SK-N-SH (cell line): ENCODE data around the gene ODAM. TPM values are rescaled to one million over a fixed set of nuclear protein-coding genes. Genes with fewer than 3 reads are reported as not detected.

Experiments
- CTCF ChIA-PET: fragments of 300-600, 350-600 bp; formaldehyde crosslinking; extraction: SDS; loops from one replicate; lab custom pipeline; 2021; lab: Yijun Ruan, JAX
- POLR2A ChIA-PET: fragments of 350-600 bp; sonication (Branson Sonifier 250); formaldehyde crosslinking; extraction: SDS; loops from one replicate; lab custom pipeline; 2020; ENCODE audit warnings: antibody characterized with exemption, inconsistent platforms; lab: Yijun Ruan, JAX
- DNase-seq: peaks from one replicate; pipeline ENCODE4 v3.0.0; 2012
- H2AFZ ChIP-seq: fragments of 200-600 bp; sonication (generic); 2 replicates; pipeline ENCODE4 v1.8.1; 2016; ENCODE audit warnings: antibody characterized with exemption, mild to moderate bottlenecking, low read depth
- H3F3A ChIP-seq: fragments of 200-600 bp; sonication (generic); replicated peaks from 2 replicates; pipeline ENCODE3; 2016; ENCODE audit warnings: antibody characterized with exemption, mild to moderate bottlenecking; ENCODE audit not compliant: insufficient read depth
- H3K27ac ChIP-seq, 2 experiments: fragments of 200-500 bp in 1 of 2; fragments of 200-600 bp in 1 of 2; sonication (Bioruptor generic) in 1 of 2; sonication (generic), shearing (Covaris generic) in 1 of 2; 2 replicates each; pipeline versions ENCODE4 v1.5.1 to v1.6.1; 2014 to 2016; ENCODE audit warnings: low read depth in 2 of 2, inconsistent platforms in 1 of 2, low read length in 1 of 2, mild to moderate bottlenecking in 1 of 2, mixed read lengths in 1 of 2
- H3K27me3 ChIP-seq: fragments of 200-600 bp; sonication (generic), shearing (Covaris generic); 2 replicates; pipeline ENCODE4 v1.6.1; 2016; ENCODE audit warnings: mixed run types; ENCODE audit not compliant: insufficient read depth
- H3K36me3 ChIP-seq, 2 experiments: fragments of 200-500 bp in 1 of 2; fragments of 200-600 bp in 1 of 2; sonication (Bioruptor generic) in 1 of 2; sonication (generic) in 1 of 2; replicated peaks in 1 of 2; 2 replicates each; pipeline versions ENCODE3 to v1.5.1; 2014 to 2016; ENCODE audit warnings: low read length in 1 of 2, mild to moderate bottlenecking in 1 of 2; ENCODE audit not compliant: insufficient read depth in 2 of 2, control insufficient read depth in 1 of 2
- H3K4me1 ChIP-seq, 2 experiments: fragments of 200-500 bp in 1 of 2; fragments of 200-600 bp in 1 of 2; sonication (Bioruptor generic) in 1 of 2; sonication (generic), shearing (Covaris generic) in 1 of 2; 2 replicates each; pipeline versions ENCODE4 v1.5.1 to v1.6.1; 2014 to 2016; ENCODE audit warnings: low read depth in 1 of 2, low read length in 1 of 2, mixed run types in 1 of 2; ENCODE audit not compliant: insufficient read depth in 2 of 2, control insufficient read depth in 1 of 2
- H3K4me2 ChIP-seq: fragments of 200-600 bp; sonication (generic), shearing (Covaris generic); 2 replicates; pipeline ENCODE4 v1.6.1; 2017; ENCODE audit warnings: mixed run types
- H3K4me3 ChIP-seq, 2 experiments: fragments of 200-500 bp in 1 of 2; fragments of 200-600 bp in 1 of 2; sonication (Bioruptor generic) in 1 of 2; sonication (generic), shearing (Covaris generic) in 1 of 2; 2 replicates each; pipeline versions ENCODE4 v1.5.1 to v1.8.1; 2014 to 2016; ENCODE audit warnings: low read depth in 2 of 2, inconsistent platforms in 1 of 2, low read length in 1 of 2, mild to moderate bottlenecking in 1 of 2, mixed read lengths in 1 of 2, moderate library complexity in 1 of 2
- H3K79me2 ChIP-seq: fragments of 200-600 bp; sonication (generic); 2 replicates; pipeline ENCODE4 v1.8.1; 2017; ENCODE audit warnings: mild to moderate bottlenecking; ENCODE audit not compliant: insufficient read depth
- H3K9ac ChIP-seq: fragments of 200-600 bp; sonication (generic); 2 replicates; pipeline ENCODE4 v1.6.1; 2017; ENCODE audit warnings: mixed run types
- H3K9me2 ChIP-seq: fragments of 200-600 bp; sonication (generic); 2 replicates; pipeline ENCODE4 v1.6.1; 2017; ENCODE audit warnings: mixed run types
- H3K9me3 ChIP-seq: fragments of 200-600 bp; sonication (generic); 2 replicates; pipeline ENCODE4 v1.6.1; 2017; ENCODE audit warnings: mixed run types, mild to moderate bottlenecking, moderate library complexity
- H4K20me1 ChIP-seq: fragments of 200-600 bp; sonication (generic); 2 replicates; pipeline ENCODE4 v1.6.1; 2017; ENCODE audit warnings: mild to moderate bottlenecking, mixed run types; ENCODE audit not compliant: insufficient read depth
- CTCF ChIP-seq: fragments of 200-600 bp; sonication (generic); IDR thresholded peaks from 2 replicates; pipeline ENCODE4 v1.6.1; 2017; ENCODE audit warnings: antibody characterized with exemption, mild to moderate bottlenecking, moderate library complexity
- ELF1 ChIP-seq: IDR thresholded peaks from 2 replicates; pipeline ENCODE4 v1.4.0; 2012
- FOSL2 ChIP-seq: IDR thresholded peaks from 2 replicates; pipeline ENCODE4 v1.4.0; 2012; ENCODE audit warnings: low read depth, mild to moderate bottlenecking, moderate library complexity, borderline replicate concordance
- FOXJ3 ChIP-seq: sonication (generic); formaldehyde crosslinking; IDR thresholded peaks from 2 replicates; pipeline ENCODE4 v1.5.1; 2020; ENCODE audit warnings: mild to moderate bottlenecking, missing genetic modification reagents
- IRF3 ChIP-seq: fragments of 150-350 bp; IDR thresholded peaks from 2 replicates; pipeline ENCODE4 v1.6.1; 2016; ENCODE audit warnings: mild to moderate bottlenecking, low read depth, low read length
- JUND ChIP-seq: IDR thresholded peaks from 2 replicates; pipeline ENCODE4 v1.4.0; 2012
- MAX ChIP-seq: IDR thresholded peaks from 2 replicates; pipeline ENCODE4 v1.4.0; 2012; ENCODE audit warnings: low read depth
- MEF2A ChIP-seq: IDR thresholded peaks from 2 replicates; pipeline ENCODE4 v1.4.0; 2012; ENCODE audit warnings: low read depth, borderline replicate concordance
- MXI1 ChIP-seq: IDR thresholded peaks from 2 replicates; pipeline ENCODE4 v1.6.1; 2012; ENCODE audit warnings: mild to moderate bottlenecking, low read depth, low read length, improper control_type of control experiment
- NFIC ChIP-seq: IDR thresholded peaks from 2 replicates; pipeline ENCODE4 v1.4.0; 2012; ENCODE audit warnings: borderline replicate concordance
- NRF1 ChIP-seq: IDR thresholded peaks from 2 replicates; pipeline ENCODE4 v1.6.1; 2012; ENCODE audit warnings: low read depth, mild to moderate bottlenecking, low read length
- POLR2AphosphoS5 ChIP-seq: IDR thresholded peaks from 2 replicates; pipeline ENCODE4 v1.6.1; 2012; ENCODE audit warnings: low read depth, low read length
- RAD21 ChIP-seq: IDR thresholded peaks from 2 replicates; pipeline ENCODE4 v1.6.1; 2012; ENCODE audit warnings: mild to moderate bottlenecking, low read length
- RXRA ChIP-seq: IDR thresholded peaks from 2 replicates; pipeline ENCODE4 v1.4.0; 2012; ENCODE audit warnings: low read depth, mild to moderate bottlenecking, borderline replicate concordance
- SIN3A ChIP-seq: IDR thresholded peaks from 2 replicates; pipeline ENCODE4 v1.6.1; 2012; ENCODE audit warnings: low read depth, mild to moderate bottlenecking, low read length, moderate library complexity, borderline replicate concordance
- SMC3 ChIP-seq: IDR thresholded peaks from 2 replicates; pipeline ENCODE4 v1.6.1; 2012; ENCODE audit warnings: low read depth, low read length, improper control_type of control experiment
- TAF1 ChIP-seq: IDR thresholded peaks from 2 replicates; pipeline ENCODE4 v1.6.1; 2012; ENCODE audit warnings: low read depth, mild to moderate bottlenecking, low read length, moderate library complexity, borderline replicate concordance
- TEAD4 ChIP-seq: IDR thresholded peaks from 2 replicates; pipeline ENCODE4 v1.4.0; 2012; ENCODE audit warnings: mild to moderate bottlenecking, borderline replicate concordance; ENCODE audit not compliant: insufficient read depth
- YY1 ChIP-seq: IDR thresholded peaks from 2 replicates; pipeline ENCODE4 v1.4.0; 2012; ENCODE audit warnings: low read depth, mild to moderate bottlenecking
- whole genome bisulfite sequencing: methylation state at CpG from one replicate; pipeline ENCODE4 v1.1.6; 2017; ENCODE audit warnings: low lambda C conversion rate; 5-methylcytosine and 5-hydroxymethylcytosine counted together
- polyA plus RNA-seq, 3 experiments: library from polyadenylated mRNA; depleted of rRNA; stranded (reverse); fragments of >200 nt; gene quantifications; 2 replicates each; pipeline ENCODE4 v1.2.3, GENCODE V29; 2012
- TF ChIP-seq, protein P1 (sequence below): fragments of 150-350 bp; IDR thresholded peaks from 2 replicates; pipeline ENCODE4 v1.6.1; 2017; ENCODE audit warnings: antibody characterized with exemption, low read length, low read depth, borderline replicate concordance
- TF ChIP-seq, protein P2 (sequence below): IDR thresholded peaks from 2 replicates; pipeline ENCODE4 v1.4.0; 2012; ENCODE audit warnings: low read depth, borderline replicate concordance

ODAM gene
- polyA plus RNA-seq, 1 of the 3 experiments (the other 2 are of a cell fraction) = not detected

- TF ChIP-seq, protein P1, sequence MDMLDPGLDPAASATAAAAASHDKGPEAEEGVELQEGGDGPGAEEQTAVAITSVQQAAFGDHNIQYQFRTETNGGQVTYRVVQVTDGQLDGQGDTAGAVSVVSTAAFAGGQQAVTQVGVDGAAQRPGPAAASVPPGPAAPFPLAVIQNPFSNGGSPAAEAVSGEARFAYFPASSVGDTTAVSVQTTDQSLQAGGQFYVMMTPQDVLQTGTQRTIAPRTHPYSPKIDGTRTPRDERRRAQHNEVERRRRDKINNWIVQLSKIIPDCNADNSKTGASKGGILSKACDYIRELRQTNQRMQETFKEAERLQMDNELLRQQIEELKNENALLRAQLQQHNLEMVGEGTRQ = no peak
- TF ChIP-seq, protein P2, sequence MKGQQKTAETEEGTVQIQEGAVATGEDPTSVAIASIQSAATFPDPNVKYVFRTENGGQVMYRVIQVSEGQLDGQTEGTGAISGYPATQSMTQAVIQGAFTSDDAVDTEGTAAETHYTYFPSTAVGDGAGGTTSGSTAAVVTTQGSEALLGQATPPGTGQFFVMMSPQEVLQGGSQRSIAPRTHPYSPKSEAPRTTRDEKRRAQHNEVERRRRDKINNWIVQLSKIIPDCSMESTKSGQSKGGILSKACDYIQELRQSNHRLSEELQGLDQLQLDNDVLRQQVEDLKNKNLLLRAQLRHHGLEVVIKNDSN = no peak
- TF ChIP-seq ELF1 = no peak
- no peak for TF ChIP-seq NRF1
- no peak for TF ChIP-seq RXRA
- TF ChIP-seq POLR2AphosphoS5 = no peak
- TF ChIP-seq, all 33 proteins: peak for 0
Observed at GRCh38 chr4:70251250-70251944, 55.9 kb downstream of the ODAM start (continued).

DNA sequence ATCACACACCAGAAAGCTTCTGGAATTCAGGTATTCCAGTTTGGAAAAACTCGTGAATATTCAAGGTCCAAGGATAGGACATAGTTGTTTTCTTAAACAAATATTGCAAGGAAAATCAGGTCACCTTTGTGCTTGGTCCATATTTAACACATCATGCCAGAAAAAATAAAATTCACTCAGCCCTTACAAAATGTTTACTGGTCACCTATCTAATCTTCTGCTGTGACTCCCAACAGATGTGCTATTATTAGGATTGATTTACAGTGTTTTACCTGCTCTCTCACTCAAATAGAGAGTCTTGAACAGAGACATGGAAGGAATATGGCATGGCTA, 56.4 kb downstream of the ODAM start:
- Histone ChIP-seq H3K4me2 (no peak overlapping the region), H3K9me3 (no peaks in the 10 kb centered on the region), H3K4me1 (no peaks in the 10 kb centered on the region), H3K36me3 (no peaks in the 10 kb centered on the region), H3K4me3 (no peak overlapping the region), H3K27ac (no peak overlapping the region), H3F3A (no peaks in the 10 kb centered on the region), H4K20me1 (no peaks in the 10 kb centered on the region), H3K9ac (no peak overlapping the region), H2AFZ (no peak overlapping the region), H3K79me2 (no peaks in the 10 kb centered on the region), H3K9me2 (no peaks in the 10 kb centered on the region), H3K27me3 (no peaks in the 10 kb centered on the region)
- no peak for TF ChIP-seq SIN3A
- no peak for TF ChIP-seq MXI1
- TF ChIP-seq MEF2A = no peak
- TF ChIP-seq YY1 = no peak
- TF ChIP-seq JUND = no peak
- TF ChIP-seq SMC3 = no peak
- TF ChIP-seq TAF1 = no peak
- no peak for TF ChIP-seq RAD21
- TF ChIP-seq CTCF = no peak
- TF ChIP-seq TEAD4 = no peak
- TF ChIP-seq, protein P2 = no peak
- TF ChIP-seq NFIC = no peak
- no peak for TF ChIP-seq FOSL2
- no peak for TF ChIP-seq FOXJ3
- no peak for TF ChIP-seq POLR2AphosphoS5
- TF ChIP-seq MAX = no peak
- TF ChIP-seq, protein P1 = no peak
- TF ChIP-seq IRF3 = no peak
- DNase-seq = no peak
- ChIA-PET CTCF (interaction anchor here (0.8 kb wide), 1 partner anchor 18 kb away, joined by 3 read pairs; no protein-coding TSS in a partner anchor), POLR2A (no interaction called here)
- WGBS = 0% methylated on average over 1 of the region's 1 CpG
